ENCODE results near the gene IL7R. TPM values are rescaled to one million over a fixed set of nuclear protein-coding genes. Genes with fewer than 3 reads are reported as not detected.

IL7R gene
- total and polyA plus RNA-seq, 10 of the 15 experiments (the other 5 are each of a cell fraction or from before 2014, with no cell fraction given): 0.40 to 21.1 (median 0.85) TPM

DNA sequence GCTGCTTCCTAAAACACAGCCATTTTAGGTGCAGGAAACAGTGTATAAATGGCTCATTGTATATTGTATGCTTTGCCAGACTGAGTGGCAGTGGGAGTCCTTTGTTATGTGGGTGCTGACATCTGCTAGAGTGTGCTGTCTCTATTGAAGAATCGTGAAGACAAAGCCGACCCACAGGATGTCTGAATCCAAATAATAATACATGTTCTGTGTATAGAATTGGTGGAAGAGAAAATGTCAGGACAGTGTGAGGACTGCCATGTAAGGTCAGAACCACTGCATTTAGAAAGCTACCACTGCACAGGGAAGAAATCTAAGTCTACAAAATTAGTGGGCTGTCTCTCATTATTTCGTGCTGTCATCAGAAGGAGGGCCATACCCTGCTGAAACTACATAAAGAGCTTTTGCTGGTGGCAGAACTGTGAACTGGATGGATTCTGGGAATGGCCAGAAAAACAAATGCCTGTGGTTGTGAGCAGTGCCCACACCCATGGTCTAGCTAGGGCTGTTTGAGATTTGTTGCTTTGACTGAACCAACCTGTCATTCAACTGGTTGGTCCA lies 2.5 kb downstream of the IL7R start:
- H3K27ac ChIP-seq (ENCODE audit: control insufficient read depth, insufficient read depth): no peak overlapping the region
- TF ChIP-seq HSF1 (IDR thresholded peaks at IDR 0.05; ENCODE audit: low read depth, low read length): no peak
- no peak for TF ChIP-seq RUNX3 (IDR thresholded peaks at IDR 0.05; ENCODE audit: low read length)
- no peak for TF ChIP-seq ZBED1 (IDR thresholded peaks at IDR 0.05; ENCODE audit: borderline replicate concordance)
- no peak for TF ChIP-seq NR2F1 (conservative IDR thresholded peaks at IDR 0.05)
- TF ChIP-seq CREM (IDR thresholded peaks at IDR 0.05; ENCODE audit: low read depth): no peak
- no peak for TF ChIP-seq ZNF207 (IDR thresholded peaks at IDR 0.05; ENCODE audit: borderline replicate concordance)
- no peak for TF ChIP-seq NRF1 (conservative IDR thresholded peaks at IDR 0.05; ENCODE audit: low read depth, low read length)
- TF ChIP-seq NFYB (IDR thresholded peaks at IDR 0.05; ENCODE audit: insufficient read depth, low read depth, low read length): no peak
- TF ChIP-seq USF1 (IDR thresholded peaks at IDR 0.05; ENCODE audit: borderline replicate concordance, extremely low read length, insufficient read depth, low read depth, low read length): no peak
- no peak for TF ChIP-seq JUNB (IDR thresholded peaks at IDR 0.05)
- TF ChIP-seq CREB1 (IDR thresholded peaks at IDR 0.05; ENCODE audit: low read depth): no peak
- TF ChIP-seq MAX (IDR thresholded peaks at IDR 0.05; ENCODE audit: low read depth, low read length): no peak
- TF ChIP-seq, protein P1, sequence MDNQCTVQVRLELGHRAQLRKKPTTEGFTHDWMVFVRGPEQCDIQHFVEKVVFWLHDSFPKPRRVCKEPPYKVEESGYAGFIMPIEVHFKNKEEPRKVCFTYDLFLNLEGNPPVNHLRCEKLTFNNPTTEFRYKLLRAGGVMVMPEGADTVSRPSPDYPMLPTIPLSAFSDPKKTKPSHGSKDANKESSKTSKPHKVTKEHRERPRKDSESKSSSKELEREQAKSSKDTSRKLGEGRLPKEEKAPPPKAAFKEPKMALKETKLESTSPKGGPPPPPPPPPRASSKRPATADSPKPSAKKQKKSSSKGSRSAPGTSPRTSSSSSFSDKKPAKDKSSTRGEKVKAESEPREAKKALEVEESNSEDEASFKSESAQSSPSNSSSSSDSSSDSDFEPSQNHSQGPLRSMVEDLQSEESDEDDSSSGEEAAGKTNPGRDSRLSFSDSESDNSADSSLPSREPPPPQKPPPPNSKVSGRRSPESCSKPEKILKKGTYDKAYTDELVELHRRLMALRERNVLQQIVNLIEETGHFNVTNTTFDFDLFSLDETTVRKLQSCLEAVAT (IDR thresholded peaks at IDR 0.05): no peak
- TF ChIP-seq, protein P2, sequence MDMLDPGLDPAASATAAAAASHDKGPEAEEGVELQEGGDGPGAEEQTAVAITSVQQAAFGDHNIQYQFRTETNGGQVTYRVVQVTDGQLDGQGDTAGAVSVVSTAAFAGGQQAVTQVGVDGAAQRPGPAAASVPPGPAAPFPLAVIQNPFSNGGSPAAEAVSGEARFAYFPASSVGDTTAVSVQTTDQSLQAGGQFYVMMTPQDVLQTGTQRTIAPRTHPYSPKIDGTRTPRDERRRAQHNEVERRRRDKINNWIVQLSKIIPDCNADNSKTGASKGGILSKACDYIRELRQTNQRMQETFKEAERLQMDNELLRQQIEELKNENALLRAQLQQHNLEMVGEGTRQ (IDR thresholded peaks at IDR 0.05; ENCODE audit: borderline replicate concordance, low read depth, low read length): no peak
- TF ChIP-seq BCL11A (IDR thresholded peaks at IDR 0.05; ENCODE audit: low read depth, low read length): no peak
- no peak for TF ChIP-seq RB1 (IDR thresholded peaks at IDR 0.05; ENCODE audit: borderline replicate concordance)
- TF ChIP-seq SREBF1 (IDR thresholded peaks at IDR 0.05; ENCODE audit: low read length): no peak
- TF ChIP-seq ZNF24 (IDR thresholded peaks at IDR 0.05): no peak
- no peak for TF ChIP-seq FOXM1 (IDR thresholded peaks at IDR 0.05; ENCODE audit: low read depth, low read length)
- ChIA-PET RAD21 (ENCODE audit: unreplicated experiment) (interaction anchor here (0.6 to 3.1 kb wide), 12 partner anchors 8 to 79 kb away, joined by 3 to 13 read pairs (median 4); no protein-coding TSS in a partner anchor), POLR2A (interaction anchor here (0.9 to 3.5 kb wide), 3 partner anchors 34 to 45 kb away, joined by 3 to 23 read pairs (median 3); no protein-coding TSS in a partner anchor), SMC1A (ENCODE audit: uncharacterized antibody, unreplicated experiment) (interaction anchor here (0.6 to 15.1 kb wide), 15 partner anchors 9 to 543 kb away, joined by 3 to 238 read pairs (median 5); no protein-coding TSS in a partner anchor), CTCF (interaction anchor here (0.6 to 1.8 kb wide), 11 partner anchors 12 to 488 kb away, joined by 3 to 8 read pairs (median 4); no protein-coding TSS in a partner anchor)
- H3K9me3 ChIP-seq (replicated peaks; ENCODE audit: control insufficient read depth, insufficient read depth, low read length): no peaks in the 10 kb centered on the region
- no peak overlapping the region for H3K4me3 ChIP-seq
- ATAC-seq (peak; percentile 11), FAIRE-seq (no peak), DNase-seq (ENCODE audit: low read depth, low spot score) (no peak)
- H3K36me3 ChIP-seq (ENCODE audit: control insufficient read depth in 2 of 2, insufficient read depth in 2 of 2, low read length in 1 of 2): no peaks in the 10 kb centered on the region
- no peaks in the 10 kb centered on the region for H3K79me2 ChIP-seq (ENCODE audit: control insufficient read depth, insufficient read depth, low read length)
- WGBS (ENCODE audit: insufficient coverage, insufficient replicate concordance, low lambda C conversion rate, missing lambda C conversion rate): 0% methylated on average over 3 of the region's 3 CpGs
- no TSS peak for BruUV-seq (replicated peaks)
- in situ Hi-C loops (cut with MboI): no loop called here
- H4K20me1 ChIP-seq (ENCODE audit: control insufficient read depth, insufficient read depth): no peaks in the 10 kb centered on the region
- no peak overlapping the region; the same call in 1 of the 2 replicates for H2AFZ ChIP-seq (ENCODE audit: control insufficient read depth, low read depth, low read length)
- H3K27me3 ChIP-seq (replicated peaks in 1 of 2; ENCODE audit: control insufficient read depth in 2 of 2, insufficient read depth in 2 of 2, low read length in 1 of 2): no peaks in the 10 kb centered on the region
- H3K4me2 ChIP-seq (ENCODE audit: control insufficient read depth, insufficient read depth): no peak overlapping the region
- H3K4me1 ChIP-seq (ENCODE audit: control insufficient read depth, insufficient read depth, low read length): peaks cover 7% of the 10 kb centered on the region
- no peak overlapping the region for H3K9ac ChIP-seq (ENCODE audit: control insufficient read depth, insufficient read depth, low read length)
- intact Hi-C loops (cut with micrococcal nuclease; ENCODE audit: unreplicated experiment): no loop called here

Data from GM12878 (cell line).